Measurements from ENCODE around the gene CRTC2.
"Not testable (repeated sequence)": the region's sequence is repeated elsewhere in the genome, so short reads cannot be mapped to it uniquely, and the experiment has no call there.

The CRTC2 gene, protein sequence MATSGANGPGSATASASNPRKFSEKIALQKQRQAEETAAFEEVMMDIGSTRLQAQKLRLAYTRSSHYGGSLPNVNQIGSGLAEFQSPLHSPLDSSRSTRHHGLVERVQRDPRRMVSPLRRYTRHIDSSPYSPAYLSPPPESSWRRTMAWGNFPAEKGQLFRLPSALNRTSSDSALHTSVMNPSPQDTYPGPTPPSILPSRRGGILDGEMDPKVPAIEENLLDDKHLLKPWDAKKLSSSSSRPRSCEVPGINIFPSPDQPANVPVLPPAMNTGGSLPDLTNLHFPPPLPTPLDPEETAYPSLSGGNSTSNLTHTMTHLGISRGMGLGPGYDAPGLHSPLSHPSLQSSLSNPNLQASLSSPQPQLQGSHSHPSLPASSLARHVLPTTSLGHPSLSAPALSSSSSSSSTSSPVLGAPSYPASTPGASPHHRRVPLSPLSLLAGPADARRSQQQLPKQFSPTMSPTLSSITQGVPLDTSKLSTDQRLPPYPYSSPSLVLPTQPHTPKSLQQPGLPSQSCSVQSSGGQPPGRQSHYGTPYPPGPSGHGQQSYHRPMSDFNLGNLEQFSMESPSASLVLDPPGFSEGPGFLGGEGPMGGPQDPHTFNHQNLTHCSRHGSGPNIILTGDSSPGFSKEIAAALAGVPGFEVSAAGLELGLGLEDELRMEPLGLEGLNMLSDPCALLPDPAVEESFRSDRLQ

DNA sequence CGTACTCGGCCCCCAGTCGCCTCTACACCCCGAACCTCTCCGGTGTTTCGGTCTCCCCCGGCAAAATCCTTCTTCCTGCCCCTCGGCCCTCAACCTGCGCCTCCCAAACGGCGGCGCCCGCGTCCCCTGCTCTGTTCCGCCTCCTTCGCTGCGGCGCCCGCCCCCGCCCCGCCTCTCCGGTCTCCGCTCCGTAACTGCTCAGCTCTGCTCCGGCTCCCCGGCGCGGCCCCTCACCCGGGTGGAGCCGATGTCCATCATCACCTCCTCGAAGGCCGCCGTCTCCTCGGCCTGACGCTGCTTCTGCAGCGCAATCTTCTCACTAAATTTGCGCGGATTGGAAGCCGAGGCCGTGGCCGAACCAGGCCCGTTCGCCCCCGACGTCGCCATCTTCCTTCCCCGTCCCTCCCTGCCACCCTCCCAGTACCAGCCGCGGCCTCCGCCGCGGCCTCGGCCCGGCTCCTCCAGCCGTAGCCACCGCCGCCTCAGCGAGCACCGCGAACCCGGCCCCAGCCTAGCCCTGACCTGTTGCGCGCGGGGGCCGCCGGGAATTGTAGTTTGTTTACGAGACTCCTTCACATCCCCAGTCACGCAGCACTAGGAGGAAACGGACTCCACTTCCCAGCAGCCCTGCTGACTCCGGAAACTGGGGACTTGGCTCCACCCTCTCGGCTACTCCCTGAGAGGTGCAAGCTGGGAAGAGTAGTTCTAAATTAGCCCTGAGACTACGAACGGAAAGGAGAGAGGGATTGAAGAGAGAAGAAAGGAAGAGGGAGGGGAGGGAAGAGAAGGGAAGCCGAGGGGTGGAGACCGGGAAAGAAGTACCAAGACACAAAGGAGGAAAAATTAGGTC lies at the start of gene CRTC2:
Gene CRTC2, minus strand, starts transcription at position 502 of the 850 bp plus-strand sequence. Its CDS starts 115 bp downstream, at position 387.
- peak; percentile 66 to 99 (median 97) for DNase-seq

DNA sequence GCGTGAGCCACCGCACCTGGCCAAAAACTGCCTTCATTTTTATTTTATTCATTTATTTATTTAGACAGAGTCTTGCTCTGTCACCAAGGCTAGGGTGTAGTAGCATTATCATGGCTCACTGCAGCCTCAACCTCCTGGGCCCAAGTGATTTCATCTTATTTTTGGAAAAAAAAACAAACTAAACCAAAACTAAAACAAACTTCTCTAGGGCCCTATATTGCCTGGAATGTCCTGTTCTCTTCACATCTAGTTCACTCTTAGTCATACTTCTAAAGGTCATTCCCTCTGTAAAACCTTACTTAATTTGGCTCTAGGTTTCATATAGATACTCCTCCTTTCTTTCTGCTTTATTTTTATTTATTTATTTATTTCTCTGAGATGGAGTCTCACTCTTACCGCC lies 47.7 kb upstream of the CRTC2 start:
- no peak for DNase-seq

DNA sequence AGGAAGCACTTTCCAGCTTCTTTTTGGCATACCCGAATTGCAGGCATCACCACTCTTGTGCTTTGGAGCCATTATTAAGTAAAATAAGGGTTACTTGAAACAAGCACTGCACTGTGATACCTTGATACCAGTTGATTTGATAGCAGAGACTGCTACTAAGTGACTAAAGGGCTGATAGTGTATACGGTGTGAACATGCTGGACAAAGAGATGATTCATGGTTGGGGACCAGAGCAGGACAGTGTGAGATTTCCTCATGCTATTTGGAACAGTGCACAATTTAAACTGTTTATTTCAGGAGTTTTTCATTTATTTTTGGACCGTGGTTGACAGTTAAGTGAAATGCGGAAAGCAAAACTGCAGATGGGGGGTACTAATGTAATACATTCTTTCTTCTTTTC lies 42.0 kb upstream of the CRTC2 start:
- no peak for DNase-seq

DNA sequence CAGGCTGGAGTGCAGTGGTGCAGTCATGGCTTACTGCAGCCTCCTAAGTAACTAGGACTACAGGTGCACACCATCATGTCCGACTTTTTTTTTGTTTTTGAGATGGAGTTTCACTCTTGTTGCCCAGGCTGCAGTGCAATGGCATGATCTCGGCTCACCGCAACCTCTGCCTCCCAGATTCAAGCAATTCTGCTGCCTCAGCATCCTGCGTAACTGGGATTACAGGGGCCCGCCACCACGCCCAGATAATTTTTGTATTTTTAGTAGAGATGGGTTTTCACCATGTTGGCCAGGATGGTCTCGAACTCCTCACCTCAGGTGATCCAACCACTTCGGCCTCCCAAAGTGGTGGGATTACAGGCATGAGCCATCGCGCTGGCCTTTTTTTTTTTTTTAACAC lies 38.5 kb upstream of the CRTC2 start:
- DNase-seq = not testable (repeated sequence)

DNA sequence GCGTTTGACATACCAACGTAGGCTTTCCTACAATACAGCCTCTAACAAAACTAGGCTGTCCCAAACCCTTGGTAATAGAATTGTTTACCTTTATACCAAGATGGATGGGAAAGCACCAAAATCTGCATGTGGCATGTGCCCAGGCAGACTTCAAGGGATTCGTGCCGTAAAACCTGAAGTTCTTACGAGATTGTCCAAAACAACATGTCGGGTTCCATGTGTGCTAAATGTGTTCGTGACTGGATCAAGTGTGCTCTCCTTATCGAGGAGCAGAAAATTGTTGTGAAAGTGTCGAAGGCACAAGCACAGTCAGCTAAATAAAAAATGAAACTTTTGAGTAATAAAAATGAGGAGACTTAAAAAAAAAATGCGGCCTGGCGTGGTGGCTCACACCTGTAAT lies 37.2 kb upstream of the CRTC2 start:
- DNase-seq = no peak

DNA sequence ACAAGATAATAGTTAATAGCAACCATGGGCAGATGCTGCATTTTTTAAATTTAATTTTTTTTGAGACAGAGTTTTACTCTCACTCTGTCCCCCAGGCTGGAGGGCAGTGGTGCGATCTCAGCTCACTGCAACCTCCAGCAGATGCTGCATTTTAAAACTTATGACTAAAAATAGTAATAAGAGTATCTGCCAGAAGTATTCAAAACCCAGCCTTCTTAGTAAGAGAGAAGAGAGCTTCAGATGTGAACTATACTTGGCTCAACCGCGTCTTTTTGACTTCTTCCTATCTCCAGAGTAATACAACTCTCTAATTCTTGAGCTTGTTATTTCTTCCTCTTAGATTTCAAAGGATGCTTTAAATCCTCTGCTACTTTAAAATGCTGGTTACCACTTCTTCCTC lies 36.8 kb upstream of the CRTC2 start:
- no peak for DNase-seq

DNA sequence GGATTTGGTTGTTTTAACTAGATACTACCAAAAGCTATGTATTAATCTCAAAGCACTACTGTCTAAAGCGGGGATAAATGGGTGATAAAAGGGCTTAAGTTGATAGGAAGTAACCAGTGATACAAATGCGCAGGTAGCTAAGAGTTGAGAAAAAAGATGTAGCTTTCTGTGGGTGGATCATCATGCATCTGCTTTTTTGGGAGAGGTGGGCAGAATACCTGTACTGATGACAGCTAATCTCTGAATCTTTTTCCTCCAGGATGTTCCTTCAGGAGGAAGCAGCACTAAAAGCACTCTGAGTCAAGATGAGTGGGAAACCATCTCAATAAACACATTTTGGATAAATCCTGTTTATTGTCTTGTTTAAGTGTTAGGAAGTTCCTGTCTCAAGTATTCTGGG lies 33.4 kb upstream of the CRTC2 start:
- DNase-seq = no peak

DNA sequence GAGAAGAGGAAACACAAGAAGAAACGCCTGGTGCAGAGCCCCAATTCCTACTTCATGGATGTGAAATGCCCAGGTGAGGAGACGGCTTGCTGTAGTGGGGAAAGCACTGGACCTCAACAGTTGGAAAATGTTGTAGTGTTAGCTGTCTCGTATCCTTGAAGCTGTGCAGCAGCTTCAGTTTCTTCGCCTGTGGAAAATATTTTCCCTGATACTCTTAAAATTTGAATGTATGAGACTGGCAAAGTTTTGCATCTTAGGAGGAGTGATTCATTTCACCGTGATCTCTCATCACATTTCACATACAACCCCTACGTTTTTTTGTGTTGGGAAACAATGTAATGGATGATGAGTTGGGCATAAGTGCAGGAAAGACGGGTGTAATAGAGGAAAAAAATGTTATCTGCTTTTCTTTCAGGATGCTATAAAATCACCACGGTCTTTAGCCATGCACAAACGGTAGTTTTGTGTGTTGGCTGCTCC lies 32.8 kb upstream of the CRTC2 start:
- DNase-seq = no peak

DNA sequence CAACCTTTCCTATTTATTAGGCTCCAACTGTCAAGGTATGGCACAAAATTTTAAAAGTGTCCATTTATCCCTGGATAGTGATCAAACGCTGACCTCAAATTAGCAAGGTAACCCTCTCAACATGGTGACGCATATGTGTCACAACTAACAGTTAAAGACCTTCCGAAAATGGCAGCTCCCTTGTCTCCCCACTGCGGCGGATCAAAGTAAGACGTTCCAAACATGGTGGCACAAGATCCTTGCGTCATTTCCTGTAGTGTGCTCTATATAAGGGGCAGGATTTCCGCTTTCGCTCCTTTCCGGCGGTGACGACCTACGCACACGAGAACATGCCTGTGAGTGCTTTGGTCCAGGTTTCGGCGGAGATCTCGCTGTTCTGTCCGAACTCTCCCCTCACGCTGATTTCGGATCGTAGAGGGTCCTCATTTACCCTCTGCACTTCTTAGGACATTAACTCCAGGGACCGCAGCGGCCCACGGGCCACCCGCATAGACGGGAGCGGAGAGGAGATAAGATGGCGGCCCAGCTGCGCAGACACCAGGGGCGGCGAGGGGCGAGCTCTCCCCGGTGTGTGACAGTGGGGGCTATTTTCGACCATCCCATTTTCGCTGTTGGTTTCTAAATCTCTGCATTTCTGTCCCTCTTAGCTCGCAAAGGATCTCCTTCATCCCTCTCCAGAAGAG lies 32.2 kb upstream of the CRTC2 start, which contains the start of gene RPS27:
Gene RPS27, plus strand, starts transcription at position 295 of the 683 bp plus-strand sequence. Its CDS starts 35 bp downstream, at position 330.
- DNase-seq = peak; percentile 22 to 97 (median 79)

DNA sequence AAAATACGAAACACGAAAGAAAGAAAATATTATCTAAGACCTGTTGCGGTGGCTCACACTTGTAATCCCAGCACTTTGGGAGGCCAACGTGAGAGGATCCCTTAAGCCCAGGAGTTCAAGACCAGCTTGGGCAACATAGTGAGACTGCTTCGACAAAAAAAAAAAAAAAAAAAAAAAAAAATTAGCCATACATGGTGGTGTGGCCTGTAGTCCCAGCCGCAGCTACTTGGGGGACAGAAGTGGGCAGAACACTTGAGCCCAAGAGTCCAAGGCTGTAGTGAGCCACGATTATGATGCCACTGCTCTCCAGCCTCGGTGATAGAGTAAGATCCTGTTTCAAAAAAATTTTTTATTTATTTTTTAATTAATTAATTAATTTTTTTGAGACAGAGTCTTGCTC lies 29.2 kb upstream of the CRTC2 start:
- DNase-seq = no peak

DNA sequence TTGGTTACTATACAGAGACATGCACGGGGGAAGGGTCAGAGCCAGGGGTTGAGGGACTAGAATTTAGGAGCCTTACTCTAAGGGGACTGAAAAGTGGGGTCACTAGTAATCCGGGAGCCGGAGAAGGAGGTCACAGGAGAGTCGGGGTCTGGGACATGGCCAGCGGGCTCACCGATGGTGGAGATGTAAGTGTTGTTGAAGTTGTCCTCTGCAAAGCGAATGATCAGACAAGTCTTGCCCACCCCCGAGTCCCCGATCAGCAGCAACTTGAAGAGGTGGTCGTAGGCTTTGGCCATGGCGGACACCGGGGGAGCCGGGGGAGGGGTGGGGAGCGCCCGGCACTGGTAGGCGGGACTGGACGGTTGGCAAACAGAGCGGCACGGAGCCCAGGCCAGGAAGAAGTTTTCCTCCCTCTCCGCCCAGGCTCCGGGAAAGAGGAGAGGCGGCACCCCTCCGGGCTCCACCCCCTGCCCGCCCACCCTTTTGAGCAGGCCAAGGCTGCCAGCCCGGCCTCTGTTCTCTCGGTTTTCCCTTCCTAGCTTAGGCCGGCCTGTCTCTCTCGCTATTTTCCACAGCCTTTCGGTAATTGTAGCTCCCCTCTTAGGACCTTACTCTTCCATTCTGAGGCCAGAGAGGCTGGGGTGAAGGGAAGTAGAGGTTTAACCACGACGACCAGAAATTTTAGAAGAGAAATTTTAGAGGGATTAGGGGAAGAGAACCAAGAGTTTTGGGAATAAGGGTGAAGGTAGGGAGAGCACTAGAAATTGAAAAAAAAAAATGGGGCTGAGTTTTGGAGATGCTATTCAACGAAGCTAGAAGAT lies 27.7 kb upstream of the CRTC2 start, which contains the start of gene RAB13:
Gene RAB13, minus strand, starts transcription at position 399 of the 821 bp plus-strand sequence. Its CDS starts 103 bp downstream, at position 296.
- peak in 46 of 51 donors; percentile 17 to 83 (median 66) for DNase-seq

DNA sequence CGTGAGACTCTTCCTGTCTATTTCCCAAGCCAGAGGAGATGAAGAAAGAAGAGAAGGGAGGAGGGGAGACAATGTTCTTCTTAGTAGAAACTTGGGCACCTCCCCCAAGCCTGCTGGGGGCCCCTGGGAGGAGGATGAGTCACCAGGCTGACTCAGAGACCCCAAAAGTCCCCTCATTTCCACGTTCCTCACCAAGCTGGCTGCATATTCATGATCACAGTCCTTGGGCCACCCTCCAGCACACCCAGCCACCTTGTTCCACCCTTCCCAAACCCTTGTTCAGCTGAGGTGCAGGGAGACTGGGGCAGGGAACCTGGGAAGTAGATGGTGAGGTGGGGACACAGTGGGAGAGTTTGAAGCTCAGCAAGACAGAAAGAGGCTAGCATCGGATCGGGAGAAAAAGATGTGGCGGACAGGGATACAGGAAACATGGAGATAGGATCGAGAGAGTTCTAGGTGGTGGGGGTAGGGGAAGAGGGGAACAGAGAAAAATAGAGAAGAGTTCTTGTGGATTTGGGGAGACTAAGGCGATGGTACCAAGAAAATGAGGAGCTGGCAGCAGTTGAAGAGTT lies 27.0 kb upstream of the CRTC2 start:
- DNase-seq = peak in 11 of 51 donors; percentile 7 to 49 (median 25)

DNA sequence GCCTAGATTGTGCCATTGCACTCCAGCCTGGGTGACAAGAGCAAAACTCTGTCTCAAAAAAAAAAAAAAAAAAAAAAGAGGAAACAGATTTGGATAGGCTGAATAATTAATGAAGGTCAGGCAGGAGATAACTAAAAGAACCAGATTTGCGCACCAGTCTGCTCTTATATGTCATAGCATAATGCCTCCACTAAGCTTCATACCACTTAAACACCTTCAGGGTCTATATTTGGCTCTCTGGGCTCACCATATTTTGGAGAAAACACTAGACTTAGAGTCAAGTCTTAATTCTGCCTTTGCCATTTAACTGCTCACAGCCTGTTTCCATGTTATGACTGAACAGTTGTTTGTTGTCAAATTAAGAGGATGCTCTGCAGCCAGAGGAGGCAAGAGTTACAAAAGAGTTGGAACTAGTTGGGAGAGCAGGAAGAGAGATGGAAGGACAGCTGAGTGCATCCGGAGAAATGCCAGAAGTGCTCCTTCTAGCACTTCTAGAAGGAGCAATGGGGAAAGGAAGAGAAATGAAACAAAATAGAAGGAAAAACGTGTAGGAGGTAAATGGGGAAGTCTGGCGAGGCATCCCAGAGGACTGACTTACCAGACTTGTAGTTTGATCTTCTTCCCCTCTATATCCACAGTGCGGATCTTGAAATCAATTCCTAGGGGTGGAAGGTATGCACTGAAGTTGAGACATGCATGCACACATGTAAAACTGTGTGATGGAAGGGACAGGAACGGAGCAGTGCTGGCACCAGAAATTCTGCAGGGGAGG lies 25.9 kb upstream of the CRTC2 start:
- DNase-seq = no peak

DNA sequence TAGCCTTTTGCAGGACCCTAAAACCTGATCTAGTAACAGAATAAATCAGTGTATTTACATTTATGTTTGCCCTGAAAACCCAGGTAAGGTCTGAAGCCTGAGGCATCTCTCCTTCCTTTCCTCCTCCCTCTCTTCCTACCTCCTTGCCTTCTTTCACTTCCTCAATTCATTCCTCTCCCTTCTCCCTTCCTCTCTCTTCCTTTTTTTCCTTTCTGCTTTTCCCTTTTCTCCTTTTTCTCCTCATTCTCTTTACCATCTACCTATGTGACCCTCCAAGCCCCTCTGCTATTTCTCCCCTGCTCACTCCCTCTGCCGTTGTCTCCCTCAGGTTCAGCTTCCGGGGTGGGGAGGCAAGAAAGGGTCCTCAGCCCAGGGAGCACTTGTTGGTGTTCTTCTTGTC lies 23.3 kb upstream of the CRTC2 start:
- DNase-seq = not testable (repeated sequence)

DNA sequence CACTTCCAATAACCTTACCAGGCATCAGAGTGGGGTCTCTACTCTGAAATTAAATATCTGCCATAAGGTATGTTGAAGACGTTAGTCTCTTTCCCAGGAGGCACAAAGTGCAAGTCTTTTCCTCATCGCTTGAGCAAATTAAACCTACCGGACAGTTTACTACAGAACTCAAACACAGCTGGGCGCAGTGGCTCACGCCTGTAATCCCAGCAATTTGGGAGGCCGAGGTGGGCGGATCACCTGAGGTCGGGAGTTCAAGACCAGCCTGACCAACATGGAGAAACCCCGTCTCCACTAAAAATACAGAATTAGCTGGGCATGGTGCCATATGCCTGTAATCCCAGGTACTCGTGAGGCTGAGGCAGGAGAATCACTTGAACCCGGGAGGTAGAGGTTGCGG lies 20.7 kb upstream of the CRTC2 start:
- DNase-seq = not testable (repeated sequence)

DNA sequence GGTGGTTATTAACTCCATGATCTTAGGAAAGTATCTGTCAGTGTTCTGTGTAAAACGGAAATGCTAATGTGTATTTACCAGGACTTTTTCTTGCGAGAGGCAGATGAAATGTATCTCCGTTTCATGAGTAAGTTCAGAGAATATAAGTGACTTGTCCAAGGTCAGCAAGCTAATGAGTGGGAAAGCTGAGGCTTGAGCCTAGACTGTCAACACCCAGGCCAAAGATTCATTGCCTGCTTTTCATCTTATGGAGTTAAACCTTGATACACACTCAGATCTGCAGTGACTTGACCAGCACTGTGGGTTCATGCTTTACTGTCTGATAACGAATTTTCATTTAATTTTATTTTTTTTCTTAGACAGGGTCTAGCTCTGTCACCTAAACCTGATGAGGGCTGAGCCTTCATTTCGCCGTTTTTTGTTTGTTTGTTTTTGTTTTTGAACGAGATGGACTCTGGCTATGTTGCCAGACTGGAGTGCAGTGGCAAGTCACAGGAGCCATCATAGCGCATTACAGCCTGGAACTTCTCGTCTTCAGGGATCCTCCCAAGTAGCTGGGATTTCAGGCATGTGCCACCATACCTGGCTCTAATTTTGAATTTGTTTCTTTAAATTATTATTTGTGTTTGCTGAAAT lies 20.0 kb upstream of the CRTC2 start:
- peak in 1 of 51 donors; percentile 63 for DNase-seq

DNA sequence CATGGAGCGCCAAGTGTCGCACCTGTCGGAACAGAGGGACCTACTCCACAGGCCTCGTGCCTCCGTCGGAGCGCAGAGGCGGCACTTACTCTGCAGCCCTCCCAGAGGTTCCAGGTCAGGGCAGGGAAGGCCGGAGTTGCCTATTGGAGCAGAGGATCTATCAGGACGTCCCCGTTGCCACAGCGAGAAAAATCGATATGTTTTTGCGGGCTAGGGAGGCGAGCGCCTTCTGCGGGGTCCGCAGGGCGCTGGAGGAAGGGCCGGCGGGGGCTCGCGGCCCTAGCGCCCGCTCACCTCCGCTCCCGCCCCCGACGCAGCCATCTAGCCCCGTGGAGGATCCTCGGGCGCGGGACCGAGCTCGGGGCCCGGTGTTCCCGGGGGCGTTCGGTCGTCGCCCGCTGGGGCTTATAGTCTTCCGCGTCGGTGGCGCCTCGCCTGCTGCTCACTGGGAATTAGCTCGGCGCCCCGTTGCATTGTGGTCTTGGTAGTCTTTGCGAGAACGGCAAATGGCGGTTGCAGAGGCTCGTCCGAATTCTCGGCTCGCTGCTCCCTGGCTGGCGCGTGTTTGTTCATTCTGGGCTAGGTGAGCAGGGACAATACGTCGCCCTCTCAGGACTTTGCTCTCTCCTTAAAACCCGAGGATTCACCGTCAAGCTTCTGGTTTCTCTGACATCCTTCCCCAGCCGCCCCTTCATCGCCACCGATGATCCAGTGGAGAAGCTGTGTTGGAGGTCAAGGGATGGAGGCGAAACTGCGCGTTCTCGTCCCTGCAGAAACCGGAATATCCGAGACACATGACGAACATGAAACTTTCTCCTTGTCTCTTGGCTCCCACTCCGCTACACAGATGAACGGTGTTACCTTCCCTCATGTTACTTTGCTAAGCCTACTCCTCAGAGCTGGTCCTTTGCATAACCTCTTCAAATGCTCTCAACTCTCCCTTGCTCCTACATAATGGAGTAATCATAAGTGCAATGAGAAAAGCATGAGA lies 19.1 kb upstream of the CRTC2 start, which contains the start of gene JTB:
Gene JTB, minus strand, starts transcription at position 425 of the 991 bp plus-strand sequence. Its CDS starts 422 bp downstream, at position 3.
- DNase-seq = peak; percentile 45 to 94 (median 80)

All from hypothalamus (tissue), 51 donors.